GM18858 (cell line): Measurements from ENCODE around the gene SRPX2.
"Not testable (repeated sequence)": the region's sequence is repeated elsewhere in the genome, so short reads cannot be mapped to it uniquely, and the experiment has no call there.

Experiments
- ATAC-seq: cut with Tn5 transposase; IDR thresholded peaks from one replicate; pipeline ENCODE4 v1.9.1; 2021; ENCODE audit not compliant: unreplicated experiment

SRPX2 gene

DNA sequence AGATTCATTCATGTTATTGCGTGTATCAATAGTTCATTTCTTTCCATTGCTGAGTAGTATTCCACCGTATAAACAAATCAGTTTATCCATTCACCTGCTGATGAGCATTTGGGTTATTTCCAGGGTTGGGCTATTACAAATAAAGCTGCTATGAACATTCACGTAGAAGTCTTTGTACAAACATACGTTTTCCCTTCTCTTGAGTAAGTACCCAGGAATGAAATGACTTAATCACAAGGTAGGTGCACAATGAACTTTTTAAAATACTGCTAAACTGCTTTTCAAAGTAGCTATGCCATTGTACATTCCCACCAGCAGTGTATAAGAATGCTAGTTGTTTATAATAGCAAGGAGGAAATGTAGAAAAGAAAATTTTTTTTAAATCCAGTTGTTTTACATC, 52.0 kb downstream of the SRPX2 start:
- no peak for ATAC-seq

DNA sequence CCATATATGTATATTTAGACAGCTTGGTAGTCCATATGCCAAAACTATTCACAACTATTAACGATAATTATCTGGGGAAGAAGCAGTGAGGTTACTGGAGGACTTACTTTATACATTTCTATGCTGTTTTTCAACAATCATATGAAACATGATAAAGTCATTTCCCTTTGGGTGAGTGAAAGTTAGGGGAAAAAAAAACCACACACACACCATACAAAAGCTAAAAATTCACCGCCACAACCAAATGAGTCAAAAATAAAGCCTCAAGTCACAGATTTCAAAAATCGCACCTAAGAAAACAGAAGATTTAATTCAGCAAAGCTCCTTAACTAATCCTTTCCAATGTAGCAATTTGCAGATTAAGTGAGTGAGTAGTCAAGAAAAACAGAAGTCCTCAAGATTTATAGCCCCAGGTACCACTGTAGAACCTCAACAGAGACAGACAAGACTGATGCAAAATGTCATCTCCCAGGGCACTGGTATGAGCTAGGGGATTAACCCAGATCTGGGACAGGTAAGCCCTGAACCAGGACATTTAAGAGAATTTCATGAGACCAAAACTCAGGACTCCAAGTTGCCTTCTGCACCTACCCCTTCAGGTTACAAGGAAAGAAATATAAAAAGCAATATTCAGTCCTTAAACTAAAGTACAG, 52.8 kb downstream of the SRPX2 start:
- no peak for ATAC-seq

DNA sequence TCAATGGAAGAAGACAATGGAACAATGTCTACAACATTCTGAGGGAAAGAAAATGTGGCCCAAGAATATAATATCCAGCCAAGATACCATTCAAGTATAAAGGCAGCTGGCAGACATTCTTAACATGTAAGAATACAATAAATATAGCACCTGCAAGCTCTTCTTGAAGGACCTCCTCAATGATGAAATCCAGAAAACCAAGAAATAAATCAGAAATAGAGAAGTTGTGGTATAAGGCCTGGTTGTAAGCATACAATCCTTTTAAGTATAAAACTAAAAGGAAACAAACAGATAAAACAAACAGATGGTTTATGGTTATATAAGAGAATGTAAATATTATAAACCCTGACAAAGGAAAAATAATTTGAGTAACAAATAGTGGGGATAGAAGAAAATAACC, 54.6 kb downstream of the SRPX2 start:
- ATAC-seq: no peak

DNA sequence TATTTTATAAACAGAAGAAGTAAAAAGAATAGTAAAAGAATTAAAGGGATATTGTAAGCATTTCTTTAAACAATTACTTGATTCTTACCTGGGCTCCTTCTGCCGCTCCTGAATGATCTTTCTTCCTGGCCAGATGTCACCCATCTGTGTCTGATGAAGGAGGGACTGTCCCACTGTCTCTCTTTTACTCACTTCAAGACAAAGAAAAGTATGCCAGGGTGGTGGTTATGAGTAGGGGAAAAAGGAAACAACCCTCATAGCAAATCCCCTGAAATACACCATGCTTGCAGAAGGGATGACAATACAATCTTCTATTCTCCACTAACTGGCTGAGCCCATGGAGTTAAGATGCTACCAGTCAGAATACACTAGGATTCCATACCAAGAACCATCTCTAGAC, 56.8 kb downstream of the SRPX2 start:
- ATAC-seq: no peak

DNA sequence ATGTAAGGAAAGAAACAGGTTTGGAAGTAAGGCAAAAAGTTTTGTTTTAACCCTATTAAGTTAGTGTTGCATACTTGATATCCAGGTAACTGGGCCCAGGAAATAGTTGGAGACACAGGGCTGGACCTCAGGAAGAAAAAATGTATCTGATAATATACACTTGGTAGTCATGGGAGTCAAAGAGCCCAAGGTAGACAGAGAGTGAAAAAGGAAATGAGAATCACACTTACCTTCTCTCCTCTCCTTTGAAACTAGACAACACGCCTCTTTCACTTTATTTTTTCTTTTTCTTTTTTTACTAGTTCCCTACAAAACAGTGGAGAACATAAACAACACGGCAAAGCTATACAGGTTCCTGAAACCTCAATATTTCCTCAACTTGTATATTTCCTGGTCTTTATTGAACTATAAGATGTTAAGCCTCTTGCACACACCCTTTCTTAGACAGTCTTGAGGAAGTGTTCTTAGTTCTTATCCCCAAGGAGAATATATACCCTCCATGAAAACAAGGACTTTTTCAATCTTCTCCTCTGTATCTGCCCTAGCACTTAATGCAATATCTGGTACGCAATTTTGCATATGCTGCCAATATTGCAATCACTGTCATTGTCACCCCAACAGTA, 60.7 kb downstream of the SRPX2 start:
- ATAC-seq: no peak

DNA sequence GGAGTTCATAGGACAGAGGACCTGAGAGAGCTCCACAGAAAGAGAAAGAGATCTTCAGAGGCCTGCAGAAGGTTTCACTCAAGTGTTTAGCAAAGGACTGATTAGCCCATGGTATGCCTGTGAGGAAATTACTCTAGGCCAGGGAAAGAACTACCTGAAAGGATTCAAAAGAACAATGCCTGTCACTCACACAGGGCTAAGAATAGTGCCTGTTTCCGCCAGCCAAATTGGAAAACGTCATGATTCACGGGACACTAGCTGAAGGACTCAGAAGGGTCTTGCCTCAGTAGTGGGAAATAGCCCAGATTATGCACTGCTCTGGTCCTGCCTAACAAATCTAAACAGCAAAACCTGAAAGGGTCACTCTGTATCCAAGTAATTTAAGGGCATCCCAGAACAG, 66.8 kb downstream of the SRPX2 start:
- no peak for ATAC-seq

DNA sequence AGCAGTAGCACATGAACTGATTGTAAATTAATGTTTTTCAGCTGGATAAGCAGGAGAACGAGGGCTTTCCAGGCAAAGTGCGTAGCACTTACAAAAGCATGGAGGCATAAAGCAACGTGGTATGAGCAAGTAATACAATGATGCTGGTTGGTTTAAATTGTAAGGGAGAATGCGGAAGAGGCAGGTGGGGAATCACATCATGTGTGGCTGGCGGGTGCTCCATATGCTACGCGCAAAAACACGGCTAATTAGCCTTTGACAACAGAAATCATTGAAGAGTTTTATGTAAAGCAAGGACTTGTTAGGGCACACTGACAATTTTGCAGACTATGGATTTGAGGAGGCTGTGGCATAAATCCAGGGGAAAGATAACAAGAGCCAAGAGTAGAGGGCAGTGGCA, 73.4 kb downstream of the SRPX2 start:
- no peak for ATAC-seq

DNA sequence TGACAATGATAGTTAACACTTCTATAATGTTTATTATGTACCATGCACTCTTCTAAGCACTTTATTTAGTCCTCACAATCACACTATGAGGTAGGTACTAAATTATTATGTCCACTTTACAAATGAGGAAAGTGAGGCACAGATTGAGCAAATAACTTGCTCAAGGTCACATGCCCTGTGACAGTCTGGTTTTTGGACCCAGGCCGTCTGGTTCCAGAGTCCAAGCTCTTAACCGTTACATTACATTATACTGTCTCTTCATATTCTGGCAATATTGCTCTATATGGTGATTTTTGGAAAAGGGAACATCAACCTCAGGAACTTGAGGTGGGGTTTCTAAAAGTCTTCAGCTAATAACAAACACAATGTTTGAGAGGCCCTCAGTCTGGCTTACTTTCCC, 75.1 kb downstream of the SRPX2 start:
- no peak for ATAC-seq

DNA sequence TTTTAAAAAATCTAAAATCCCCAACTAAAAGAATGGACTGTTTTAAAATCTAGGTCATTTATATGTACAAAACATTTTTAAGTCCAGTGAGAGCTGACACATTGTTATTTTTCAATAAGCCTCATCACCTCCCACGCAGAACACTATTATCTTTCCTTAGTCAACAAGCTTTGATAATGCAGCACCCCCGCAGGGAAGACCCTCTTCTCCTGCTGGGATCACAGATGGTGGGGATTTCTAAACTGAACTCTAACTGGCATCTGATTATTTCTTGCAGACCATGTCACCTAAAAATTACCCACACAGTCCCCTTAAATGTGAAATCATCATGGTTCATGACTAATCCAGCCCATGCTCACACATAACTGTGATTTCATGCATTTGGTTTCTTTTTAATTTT, 76.3 kb downstream of the SRPX2 start:
- ATAC-seq: no peak

DNA sequence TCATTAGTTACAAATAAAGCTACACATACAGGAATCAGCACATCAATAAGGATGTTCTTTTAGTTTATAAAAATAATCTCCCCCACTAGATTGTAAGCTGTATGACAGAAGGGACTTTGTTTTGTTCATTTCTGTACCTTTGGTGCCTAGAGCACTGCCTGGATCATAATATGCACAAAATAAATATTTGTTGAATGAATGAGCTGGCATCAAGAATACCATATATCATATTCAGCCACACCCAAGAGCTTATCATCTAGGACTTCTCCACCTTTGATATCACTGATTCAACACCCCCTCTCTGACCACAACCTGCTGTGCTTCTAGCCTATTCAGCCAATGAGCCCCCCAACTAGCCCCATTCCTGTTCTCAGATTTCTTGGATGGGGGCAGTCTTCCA, 77.3 kb downstream of the SRPX2 start:
- ATAC-seq: no peak

DNA sequence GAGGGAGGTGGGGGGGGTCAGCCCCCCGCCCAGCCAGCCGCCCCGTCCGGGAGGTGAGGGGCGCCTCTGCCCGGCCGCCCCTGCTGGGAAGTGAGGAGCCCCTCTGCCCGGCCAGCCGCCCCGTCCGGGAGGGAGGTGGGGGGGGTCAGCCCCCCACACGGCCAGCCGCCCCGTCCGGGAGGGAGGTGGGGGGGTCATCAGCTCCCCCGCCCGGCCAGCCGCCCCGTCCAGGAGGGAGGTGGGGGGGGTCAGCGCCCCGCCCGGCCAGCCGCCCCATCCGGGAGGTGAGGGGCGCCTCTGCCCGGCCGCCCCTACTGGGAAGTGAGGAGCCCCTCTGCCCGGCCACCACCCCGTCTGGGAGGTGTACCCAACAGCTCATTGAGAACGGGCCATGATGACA, 80.0 kb downstream of the SRPX2 start:
- not testable (repeated sequence) for ATAC-seq
